H1 (cell line): Measurements from ENCODE around the gene CA10. TPM values are rescaled to one million over a fixed set of nuclear protein-coding genes. Genes with fewer than 3 reads are reported as not detected.

Source experiments
- CTCF ChIA-PET: fragments of 300-600 bp; sonication (Branson Sonifier 250); formaldehyde crosslinking; loops from one replicate; lab custom pipeline; 2021; ENCODE audit not compliant: partially characterized antibody; lab: Charles Lee
- POLR2A ChIA-PET: fragments of 300-600 bp; sonication (Branson Sonifier 250); formaldehyde crosslinking; loops from one replicate; lab custom pipeline; 2021; ENCODE audit warnings: inconsistent platforms; ENCODE audit not compliant: partially characterized antibody; lab: Charles Lee
- DNase-seq, 2 experiments: peaks; one replicate each; pipeline versions ENCODE4 v3.0.0 to v3.0.0-alpha.2; 2010 to 2022; ENCODE audit warnings: low spot score in 2 of 2, low read depth in 1 of 2, mixed read lengths in 1 of 2
- FAIRE-seq: peaks from 2 replicates; lab custom pipeline; 2011; peaks lifted over from hg19 to GRCh38; lab: Jason Lieb, UNC
- H2AFZ ChIP-seq: 2 replicates; pipeline ENCODE4 v1.8.1; 2012; ENCODE audit warnings: low read length, inconsistent platforms
- H2AK5ac ChIP-seq: 2 replicates; pipeline ENCODE4 v1.6.1; 2013; ENCODE audit warnings: low read depth, low read length
- H2BK120ac ChIP-seq: replicated peaks from 2 replicates; pipeline ENCODE3; 2013; ENCODE audit warnings: low read depth, low read length, inconsistent platforms
- H2BK12ac ChIP-seq: 2 replicates; pipeline ENCODE4 v1.6.1; 2013; ENCODE audit warnings: low read depth, low read length
- H2BK15ac ChIP-seq: 2 replicates; pipeline ENCODE4 v1.6.1; 2013; ENCODE audit warnings: low read length
- H2BK20ac ChIP-seq: 2 replicates; pipeline ENCODE4 v1.6.1; 2013; ENCODE audit warnings: low read length
- H2BK5ac ChIP-seq: 2 replicates; pipeline ENCODE4 v1.6.1; 2013; ENCODE audit warnings: low read depth, low read length
- H3K14ac ChIP-seq: 2 replicates; pipeline ENCODE4 v1.6.1; 2013; ENCODE audit warnings: inconsistent platforms; ENCODE audit not compliant: insufficient read length
- H3K18ac ChIP-seq: 2 replicates; pipeline ENCODE4 v1.6.1; 2013; ENCODE audit warnings: low read length; ENCODE audit errors: extremely low read depth
- H3K23ac ChIP-seq: 2 replicates; pipeline ENCODE4 v1.6.1; 2013; ENCODE audit warnings: inconsistent platforms; ENCODE audit not compliant: insufficient read length
- H3K23me2 ChIP-seq: 2 replicates; pipeline ENCODE4 v1.6.1; 2013; ENCODE audit warnings: low read depth, low read length
- H3K27ac ChIP-seq: 2 replicates; pipeline ENCODE4 v1.6.1; 2011; ENCODE audit warnings: low read depth, low read length, inconsistent platforms
- H3K27me3 ChIP-seq, 4 experiments: replicated peaks in 1 of 4; 1 replicate in 1 of 4; 2 replicates in 3 of 4; pipeline versions ENCODE4 v1.6.1 to v1.8.1; 2011 to 2013; ENCODE audit warnings: low read length in 3 of 4, mild to moderate bottlenecking in 3 of 4, inconsistent platforms in 2 of 4, mixed read lengths in 2 of 4, moderate library complexity in 1 of 4; ENCODE audit not compliant: control insufficient read depth in 3 of 4, insufficient read depth in 3 of 4; ENCODE audit errors: extremely low read depth in 1 of 4
- H3K36me3 ChIP-seq, 4 experiments: 2 replicates each; pipeline versions ENCODE4 v1.6.1 to v1.8.1; 2011 to 2013; ENCODE audit warnings: mild to moderate bottlenecking in 4 of 4, low read length in 3 of 4, moderate library complexity in 2 of 4, control low read depth in 1 of 4, inconsistent platforms in 1 of 4; ENCODE audit not compliant: insufficient read depth in 4 of 4, control insufficient read depth in 2 of 4
- H3K4ac ChIP-seq: replicated peaks from 2 replicates; pipeline ENCODE3; 2013; ENCODE audit warnings: low read length, low read depth, mixed read lengths, inconsistent platforms; ENCODE audit not compliant: insufficient read length
- H3K4me1 ChIP-seq, 4 experiments: replicated peaks in 1 of 4; 1 replicate in 1 of 4; 2 replicates in 3 of 4; pipeline versions ENCODE4 v1.6.1 to v1.8.1; 2011 to 2013; ENCODE audit warnings: low read length in 3 of 4, inconsistent platforms in 2 of 4, mixed read lengths in 1 of 4; ENCODE audit not compliant: insufficient read depth in 4 of 4, control insufficient read depth in 3 of 4
- H3K4me2 ChIP-seq, 2 experiments: 2 replicates each; pipeline versions ENCODE4 v1.6.1 to v1.8.1; 2011 to 2013; ENCODE audit warnings: low read depth in 2 of 2, low read length in 2 of 2, control low read depth in 1 of 2, inconsistent platforms in 1 of 2, mild to moderate bottlenecking in 1 of 2; ENCODE audit not compliant: insufficient read depth in 1 of 2
- H3K4me3 ChIP-seq, 4 experiments: fragments of 200-600, 300-600 bp in 1 of 4; sonication (generic), shearing (Covaris generic), sonication (Bioruptor Twin) in 1 of 4; 2 replicates each; pipeline versions ENCODE4 v1.5.1 to v1.8.1; 2011 to 2016; ENCODE audit warnings: low read length in 4 of 4, low read depth in 3 of 4, control low read depth in 2 of 4, inconsistent platforms in 2 of 4, mild to moderate bottlenecking in 2 of 4, mixed read lengths in 1 of 4, moderate library complexity in 1 of 4; ENCODE audit not compliant: insufficient read depth in 2 of 4; ENCODE audit errors: extremely low read depth in 1 of 4
- H3K56ac ChIP-seq: replicated peaks from 2 replicates; pipeline ENCODE3; 2013; ENCODE audit warnings: low read depth, mild to moderate bottlenecking, mixed read lengths, low read length, inconsistent platforms; ENCODE audit not compliant: insufficient read length
- H3K79me1 ChIP-seq: 2 replicates; pipeline ENCODE4 v1.6.1; 2013; ENCODE audit warnings: low read depth, low read length, control low read depth
- H3K79me2 ChIP-seq, 2 experiments: 2 replicates each; pipeline versions ENCODE4 v1.6.1 to v1.8.1; 2012 to 2013; ENCODE audit warnings: low read length in 2 of 2, mild to moderate bottlenecking in 2 of 2, inconsistent platforms in 1 of 2; ENCODE audit not compliant: insufficient read depth in 2 of 2, control insufficient read depth in 1 of 2
- H3K9ac ChIP-seq, 4 experiments: replicated peaks in 1 of 4; 1 replicate in 1 of 4; 2 replicates in 3 of 4; pipeline versions ENCODE4 v1.6.1 to v1.8.1; 2011 to 2013; ENCODE audit warnings: low read depth in 3 of 4, low read length in 3 of 4, control low read depth in 2 of 4, mild to moderate bottlenecking in 2 of 4, moderate library complexity in 2 of 4, inconsistent platforms in 1 of 4; ENCODE audit errors: extremely low read depth in 1 of 4
- H3K9me3 ChIP-seq, 2 experiments: 2 replicates each; pipeline versions ENCODE4 v1.6.1 to v1.8.1; 2012 to 2013; ENCODE audit warnings: mild to moderate bottlenecking in 2 of 2, moderate library complexity in 2 of 2, control low read depth in 1 of 2, inconsistent platforms in 1 of 2, low read depth in 1 of 2, low read length in 1 of 2, mixed read lengths in 1 of 2; ENCODE audit not compliant: insufficient read depth in 2 of 2
- H4K20me1 ChIP-seq, 2 experiments: replicated peaks in 1 of 2; 2 replicates each; pipeline versions ENCODE3 to v1.8.1; 2011 to 2013; ENCODE audit warnings: inconsistent platforms in 2 of 2, low read length in 2 of 2, mild to moderate bottlenecking in 1 of 2; ENCODE audit not compliant: insufficient read depth in 2 of 2, control insufficient read depth in 1 of 2
- H4K5ac ChIP-seq: 2 replicates; pipeline ENCODE4 v1.6.1; 2013; ENCODE audit warnings: low read length, low read depth, mixed read lengths, inconsistent platforms; ENCODE audit not compliant: insufficient read length
- H4K8ac ChIP-seq: 2 replicates; pipeline ENCODE4 v1.8.0; 2013; ENCODE audit warnings: mild to moderate bottlenecking, moderate library complexity, low read length, inconsistent platforms; ENCODE audit not compliant: insufficient read depth; ENCODE audit errors: extremely low read depth
- H4K91ac ChIP-seq: replicated peaks from 2 replicates; pipeline ENCODE3; 2013; ENCODE audit warnings: low read length, mixed read lengths, inconsistent platforms; ENCODE audit not compliant: insufficient read length
- ASH2L ChIP-seq: fragments of 200-600, 300-600 bp; sonication (generic); IDR thresholded peaks from one replicate; pipeline ENCODE4 v1.7.1; 2017; ENCODE audit warnings: low read length
- BRCA1 ChIP-seq: IDR thresholded peaks from 2 replicates; pipeline ENCODE4 v1.6.1; 2012; ENCODE audit warnings: low read depth, low read length, improper control_type of control experiment
- KDM1A ChIP-seq: fragments of 200-600, 300-600 bp; sonication (generic); IDR thresholded peaks from 2 replicates; pipeline ENCODE4 v1.7.1; 2016; ENCODE audit warnings: mild to moderate bottlenecking, low read length, borderline replicate concordance
- KDM4A ChIP-seq: IDR thresholded peaks from one replicate; pipeline ENCODE4 v1.7.1; 2012; ENCODE audit warnings: low read depth, mild to moderate bottlenecking, moderate library complexity, low read length, inconsistent platforms; ENCODE audit not compliant: severe bottlenecking
- NRF1 ChIP-seq: IDR thresholded peaks from 2 replicates; pipeline ENCODE4 v1.6.1; 2011; ENCODE audit warnings: mild to moderate bottlenecking, low read depth, low read length, improper control_type of control experiment
- POU5F1 ChIP-seq: IDR thresholded peaks from 2 replicates; pipeline ENCODE4 v1.6.1; 2011; ENCODE audit warnings: low read depth, mild to moderate bottlenecking, low read length, moderate library complexity
- RAD21 ChIP-seq, 2 experiments: IDR thresholded peaks in 1 of 2; conservative IDR thresholded peaks in 1 of 2; 2 replicates each; pipeline ENCODE4 v1.6.1; 2011; ENCODE audit warnings: low read depth in 2 of 2, low read length in 2 of 2, improper control_type of control experiment in 1 of 2, inconsistent platforms in 1 of 2, mild to moderate bottlenecking in 1 of 2, moderate library complexity in 1 of 2
- SP4 ChIP-seq: IDR thresholded peaks from 2 replicates; pipeline ENCODE4 v1.6.1; 2012; ENCODE audit warnings: low read length, inconsistent platforms
- TCF12 ChIP-seq: IDR thresholded peaks from 2 replicates; pipeline ENCODE4 v1.6.1; 2011; ENCODE audit warnings: low read depth, mild to moderate bottlenecking, low read length
- WGBS, 2 experiments: shearing (Covaris generic) in 1 of 2; methylation state at CpG; one replicate each; pipeline versions ENCODE4 v1.1.6 to v1.1.7; 2013 to 2015; ENCODE audit warnings: low lambda C conversion rate in 2 of 2, mixed read lengths in 2 of 2, inconsistent platforms in 1 of 2, low coverage in 1 of 2, missing lambda C conversion rate in 1 of 2; ENCODE audit not compliant: insufficient replicate concordance in 2 of 2, insufficient coverage in 1 of 2, insufficient read length in 1 of 2; ENCODE audit errors: extremely low coverage in 1 of 2, missing lambda C conversion rate in 1 of 2; 5-methylcytosine and 5-hydroxymethylcytosine counted together
- polyA plus RNA-seq, 7 experiments: library from polyadenylated mRNA; depleted of rRNA in 3 of 7; stranded (reverse) in 5 of 7; unstranded in 2 of 7; fragments of >200 nt in 5 of 7; fragments of 200-250 nt in 2 of 7; gene quantifications; 1 replicate in 5 of 7; 2 replicates in 1 of 7; 4 replicates in 1 of 7; pipeline versions ENCODE4 v1.2.1 to v1.2.3, GENCODE V29; 2011 to 2013; ENCODE audit warnings: missing spikeins in 2 of 7, mixed read lengths in 2 of 7
- total RNA-seq: library from RNA; stranded (reverse); fragmentation: NEBNext Ultra II Directional; extraction: Animal tissue kit (Norgen Biotek cat#: 25700); gene quantifications from 2 replicates; pipeline ENCODE4 v1.2.1, GENCODE V29; 2021
- TF ChIP-seq, protein P1 (sequence below): IDR thresholded peaks from 2 replicates; pipeline ENCODE4 v1.6.1; 2012; ENCODE audit warnings: inconsistent platforms

Gene CA10
- total and polyA plus RNA-seq, 2 of the 8 experiments (the other 6 are each of a cell fraction or from before 2014, with no cell fraction given) = 0.60 to 0.63 TPM

GRCh38 chr17:51770027-51770759, 388.3 kb downstream of the CA10 start:
- H3K23ac ChIP-seq = no peak overlapping the region
- no peak overlapping the region for H3K27ac ChIP-seq
- 0 out of 4 replicates have a peak, but pooled peaks cover 0 to 3% of the 10 kb centered on the region in 2 experiments for H3K9me3 ChIP-seq
- no peak overlapping the region for H3K4ac ChIP-seq
- H4K91ac ChIP-seq = no peak overlapping the region
- FAIRE-seq = no peak
- H3K79me1 ChIP-seq = no peaks in the 10 kb centered on the region
- no peak overlapping the region for H3K18ac ChIP-seq
- H3K4me2 ChIP-seq = no peak overlapping the region
- DNase-seq = no peak
- H4K20me1 ChIP-seq = no peaks in the 10 kb centered on the region
- no peak overlapping the region for H3K4me3 ChIP-seq
- 85% methylated on average over 5 of the region's 5 CpGs; no CpG with 5 or more reads in 1 of the 2 experiments for WGBS, 2 experiments
- H3K27me3 ChIP-seq = no peaks in the 10 kb centered on the region
- no peak overlapping the region for H2BK15ac ChIP-seq
- no peak for TF ChIP-seq RAD21 (IDR thresholded peaks at IDR 0.05 in 1 of 2, conservative IDR thresholded peaks at IDR 0.05 in 1 of 2; ENCODE audit: low read depth in 2 of 2, low read length in 2 of 2)
- TF ChIP-seq SP4 = no peak
- no peak for TF ChIP-seq TCF12
- no peak for TF ChIP-seq BRCA1
- TF ChIP-seq KDM1A = no peak
- no peak for TF ChIP-seq POU5F1
- no peak for TF ChIP-seq KDM4A
- TF ChIP-seq NRF1 = no peak
- TF ChIP-seq ASH2L = no peak
- TF ChIP-seq, protein P1, sequence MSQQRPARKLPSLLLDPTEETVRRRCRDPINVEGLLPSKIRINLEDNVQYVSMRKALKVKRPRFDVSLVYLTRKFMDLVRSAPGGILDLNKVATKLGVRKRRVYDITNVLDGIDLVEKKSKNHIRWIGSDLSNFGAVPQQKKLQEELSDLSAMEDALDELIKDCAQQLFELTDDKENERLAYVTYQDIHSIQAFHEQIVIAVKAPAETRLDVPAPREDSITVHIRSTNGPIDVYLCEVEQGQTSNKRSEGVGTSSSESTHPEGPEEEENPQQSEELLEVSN = no peak
- TF ChIP-seq, all 59 proteins: peak for 0
- ChIA-PET POLR2A (no interaction called here), CTCF (interaction anchor here (0.5 to 1.0 kb wide), 2 partner anchors 185 to 1408 kb away, joined by 3 to 4 read pairs; no protein-coding TSS in a partner anchor)
- Histone ChIP-seq H2AFZ (no peak overlapping the region), H3K14ac (no peak overlapping the region), H2BK5ac (no peak overlapping the region), H3K79me2 (no peaks in the 10 kb centered on the region), H3K9ac (no peak overlapping the region), H3K4me1 (no peaks in the 10 kb centered on the region), H3K36me3 (no peaks in the 10 kb centered on the region), H3K56ac (no peak overlapping the region), H4K5ac (no peak overlapping the region), H2BK120ac (no peak overlapping the region), H2AK5ac (no peak overlapping the region), H4K8ac (no peak overlapping the region), H3K23me2 (no peaks in the 10 kb centered on the region), H2BK12ac (no peak overlapping the region), H2BK20ac (no peak overlapping the region)
